C4-2B (cell line): ENCODE measurements around the gene SIL1.
"Not testable (repeated sequence)": the region's sequence is repeated elsewhere in the genome, so short reads cannot be mapped to it uniquely, and the experiment has no call there.

Experiments
- H3K27ac ChIP-seq: fragments of 450-650 bp; 2 replicates; pipeline ENCODE4 v1.5.1; 2017
- CTCF ChIP-seq: fragments of 450-650 bp; conservative IDR thresholded peaks from 2 replicates; pipeline ENCODE4 v1.5.1; 2017; ENCODE audit warnings: mild to moderate bottlenecking
- ZFX ChIP-seq: fragments of 450-650 bp; IDR thresholded peaks from 2 replicates; pipeline ENCODE4 v1.6.1; 2017

SIL1 gene

GRCh38 chr5:139043157-139043905 is 154.8 kb downstream of the SIL1 start:
- H3K27ac ChIP-seq = no peak overlapping the region
- TF ChIP-seq CTCF (no peak), ZFX (no peak)

- no peak overlapping the region for H3K27ac ChIP-seq
- no peak for TF ChIP-seq ZFX
- TF ChIP-seq CTCF = no peak
These were observed 158.1 kb downstream of the SIL1 start for GRCh38 chr5:139040081-139040480.

- no peak overlapping the region for H3K27ac ChIP-seq
These were observed 159.4 kb downstream of the SIL1 start for GRCh38 chr5:139038613-139039305.

GRCh38 chr5:139037732-139038131 is 160.4 kb downstream of the SIL1 start:
- no peak for TF ChIP-seq ZFX
- no peak for TF ChIP-seq CTCF
- no peak overlapping the region for H3K27ac ChIP-seq

More at GRCh38 chr5:139038613-139039305, 159.4 kb downstream of the SIL1 start:
- TF ChIP-seq ZFX = no peak
- peak; percentile 19; the same call in 1 of the 2 replicates for TF ChIP-seq CTCF

GRCh38 chr5:139036332-139036731 is 161.8 kb downstream of the SIL1 start:
- not testable (repeated sequence) for H3K27ac ChIP-seq

GRCh38 chr5:139027150-139027549 is 171.0 kb downstream of the SIL1 start:
- no peak for TF ChIP-seq ZFX
- TF ChIP-seq CTCF = no peak
- H3K27ac ChIP-seq = no peak overlapping the region

GRCh38 chr5:139025651-139026050 is 172.5 kb downstream of the SIL1 start:
- no peak overlapping the region for H3K27ac ChIP-seq
- TF ChIP-seq ZFX = no peak
- no peak for TF ChIP-seq CTCF
